ENCODE data around the gene SERPINA1.

Gene SERPINA1

GRCh38 chr14:94367347-94368242 lies 20.8 kb downstream of the SERPINA1 start:
- DNase-seq (ENCODE audit: insufficient read length, low spot score) (no peak), FAIRE-seq (no peak)
- no peak for TF ChIP-seq CTCF (IDR thresholded peaks at IDR 0.05; ENCODE audit: insufficient read depth, missing control alignments)

- TF ChIP-seq CTCF (IDR thresholded peaks at IDR 0.05; ENCODE audit: insufficient read depth, missing control alignments) = no peak
- DNase-seq (ENCODE audit: insufficient read length, low spot score) (no peak), FAIRE-seq (no peak)
These were observed 22.1 kb downstream of the SERPINA1 start, which contains the start of gene SERPINA2 for GRCh38 chr14:94366146-94366915. SERPINA2 (minus strand) TSS chr14:94366698.

- no peak for DNase-seq (ENCODE audit: insufficient read length, low spot score)
- TF ChIP-seq CTCF (IDR thresholded peaks at IDR 0.05; ENCODE audit: insufficient read depth, missing control alignments) = no peak
- no peak for FAIRE-seq
These were observed 22.8 kb downstream of the SERPINA1 start for GRCh38 chr14:94365624-94366023.

GRCh38 chr14:94364964-94365363 lies 23.4 kb downstream of the SERPINA1 start:
- no peak for FAIRE-seq
- TF ChIP-seq CTCF (IDR thresholded peaks at IDR 0.05; ENCODE audit: insufficient read depth, missing control alignments) = no peak
- DNase-seq (ENCODE audit: insufficient read length, low spot score) = no peak

GRCh38 chr14:94364037-94364436 lies 24.4 kb downstream of the SERPINA1 start:
- no peak for FAIRE-seq
- no peak for DNase-seq (ENCODE audit: insufficient read length, low spot score)

GRCh38 chr14:94363151-94363624 lies 25.2 kb downstream of the SERPINA1 start:
- DNase-seq (ENCODE audit: insufficient read length, low spot score) = no peak

More at GRCh38 chr14:94364037-94364436, 24.4 kb downstream of the SERPINA1 start:
- TF ChIP-seq CTCF (IDR thresholded peaks at IDR 0.05; ENCODE audit: insufficient read depth, missing control alignments) = no peak

More at GRCh38 chr14:94363151-94363624, 25.2 kb downstream of the SERPINA1 start:
- TF ChIP-seq CTCF (IDR thresholded peaks at IDR 0.05; ENCODE audit: insufficient read depth, missing control alignments) = no peak
- FAIRE-seq = no peak
